Duodenal mucosa (tissue), 2 donors: ENCODE measurements around the gene B4GALNT1.
A peak's percentile ranks its signal among the peaks of the same experiment; 100 is the strongest.
"Not testable (repeated sequence)": the region's sequence is repeated elsewhere in the genome, so short reads cannot be mapped to it uniquely, and the experiment has no call there.

Experiments
- H3K27ac ChIP-seq: one replicate; pipeline ENCODE4 v1.7.0; 2013; ENCODE audit warnings: low read depth, low read length
- H3K27me3 ChIP-seq, 2 donors: one replicate each; pipeline ENCODE4 v1.7.0; 2013; ENCODE audit warnings: low read length in 2 of 2, control low read depth in 1 of 2; ENCODE audit not compliant: insufficient read depth in 2 of 2, control insufficient read depth in 1 of 2
- H3K36me3 ChIP-seq, 2 donors: one replicate each; pipeline ENCODE4 v1.7.0; 2013; ENCODE audit warnings: low read length in 2 of 2, control low read depth in 1 of 2; ENCODE audit not compliant: insufficient read depth in 2 of 2, control insufficient read depth in 1 of 2
- H3K4me1 ChIP-seq, 2 donors: one replicate each; pipeline ENCODE4 v1.7.0; 2013; ENCODE audit warnings: low read length in 2 of 2, control low read depth in 1 of 2; ENCODE audit not compliant: insufficient read depth in 2 of 2, control insufficient read depth in 1 of 2
- H3K4me3 ChIP-seq, 2 donors: one replicate each; pipeline ENCODE4 v1.7.0; 2013; ENCODE audit warnings: low read length in 2 of 2, low read depth in 1 of 2
- H3K9ac ChIP-seq, 2 donors: one replicate each; pipeline ENCODE4 v1.7.0; 2013; ENCODE audit warnings: low read length in 2 of 2, low read depth in 1 of 2
- H3K9me3 ChIP-seq, 2 donors: one replicate each; pipeline ENCODE4 v1.7.0; 2013; ENCODE audit warnings: low read length in 2 of 2, control low read depth in 1 of 2; ENCODE audit not compliant: control insufficient read depth in 1 of 2

Gene B4GALNT1

GRCh38 chr12:57600395-57600794 lies 32.6 kb downstream of the B4GALNT1 start:
- H3K4me1 ChIP-seq = peaks cover 12 to 17% of the 10 kb centered on the region in 2 donors
- no peak overlapping the region for H3K4me3 ChIP-seq
- H3K9ac ChIP-seq = no peak overlapping the region
- no peak overlapping the region for H3K27ac ChIP-seq
- peaks cover 28 to 62% of the 10 kb centered on the region in 2 donors for H3K36me3 ChIP-seq
- H3K27me3 ChIP-seq = peaks cover 0 to 4% of the 10 kb centered on the region in 2 donors
- no peaks in the 10 kb centered on the region for H3K9me3 ChIP-seq

GRCh38 chr12:57593187-57593586 lies 39.8 kb downstream of the B4GALNT1 start:
- H3K36me3 ChIP-seq = peaks cover 13 to 32% of the 10 kb centered on the region in 2 donors
- H3K9ac ChIP-seq = no peak overlapping the region
- no peak overlapping the region for H3K4me3 ChIP-seq
- peaks cover 0 to under 1% of the 10 kb centered on the region in 2 donors for H3K27me3 ChIP-seq
- H3K27ac ChIP-seq = no peak overlapping the region
- peaks cover 8 to 13% of the 10 kb centered on the region in 2 donors for H3K4me1 ChIP-seq
- H3K9me3 ChIP-seq = no peaks in the 10 kb centered on the region

- Histone ChIP-seq H3K27ac (no peak overlapping the region), H3K9ac (no peak overlapping the region)
These were observed 40.3 kb downstream of the B4GALNT1 start for GRCh38 chr12:57592551-57593165.

GRCh38 chr12:57591782-57592325 lies 41.1 kb downstream of the B4GALNT1 start:
- Histone ChIP-seq H3K9ac (peak overlapping the region; percentile 81 to 82), H3K4me1 (peaks cover 8 to 13% of the 10 kb centered on the region in 2 donors), H3K9me3 (no peaks in the 10 kb centered on the region), H3K27me3 (peaks cover 0 to 6% of the 10 kb centered on the region in 2 donors), H3K4me3 (peak overlapping the region; percentile 74 to 99), H3K36me3 (peaks cover 8 to 22% of the 10 kb centered on the region in 2 donors), H3K27ac (no peak overlapping the region)

More at GRCh38 chr12:57592551-57593165, 40.3 kb downstream of the B4GALNT1 start:
- peaks cover 8 to 13% of the 10 kb centered on the region in 2 donors for H3K4me1 ChIP-seq
- H3K9me3 ChIP-seq = no peaks in the 10 kb centered on the region
- H3K4me3 ChIP-seq = no peak overlapping the region
- H3K36me3 ChIP-seq = peaks cover 11 to 30% of the 10 kb centered on the region in 2 donors
- peaks cover 0 to 6% of the 10 kb centered on the region in 2 donors for H3K27me3 ChIP-seq

GRCh38 chr12:57590864-57591781 lies 41.9 kb downstream of the B4GALNT1 start, which contains the start of gene PIP4K2C:
TSS of gene PIP4K2C (plus strand) at chr12:57591192. CDS start at chr12:57591290, 98 bp downstream.
- H3K4me3 ChIP-seq = peak within 1 kb of the TSS; percentile 74 to 99
- peaks cover 8 to 13% of the 10 kb centered on the region in 2 donors for H3K4me1 ChIP-seq
- H3K27ac ChIP-seq = no peak within 1 kb of the TSS
- no peaks in the 10 kb centered on the region for H3K9me3 ChIP-seq
- peaks cover 0 to 6% of the 10 kb centered on the region in 2 donors for H3K27me3 ChIP-seq
- peaks cover 8 to 17% of the 10 kb centered on the region in 2 donors for H3K36me3 ChIP-seq
- H3K9ac ChIP-seq = peak within 1 kb of the TSS; percentile 81 to 82

- peaks cover 0 to 6% of the 10 kb centered on the region in 2 donors for H3K27me3 ChIP-seq
- H3K4me1 ChIP-seq = peaks cover 8 to 13% of the 10 kb centered on the region in 2 donors
- peak overlapping the region; percentile 74 to 99 for H3K4me3 ChIP-seq
- H3K9me3 ChIP-seq = no peaks in the 10 kb centered on the region
- H3K36me3 ChIP-seq = peaks cover 3 to 11% of the 10 kb centered on the region in 2 donors
- H3K27ac ChIP-seq = no peak overlapping the region
- H3K9ac ChIP-seq = peak overlapping the region; percentile 81 to 82
These were observed 42.5 kb downstream of the B4GALNT1 start for GRCh38 chr12:57590479-57590863.

GRCh38 chr12:57588951-57589610 lies 43.9 kb downstream of the B4GALNT1 start:
- not testable (repeated sequence) for H3K4me3 ChIP-seq, H3K9ac ChIP-seq, H3K27me3 ChIP-seq, H3K9me3 ChIP-seq, H3K36me3 ChIP-seq, H3K27ac ChIP-seq
- H3K4me1 ChIP-seq = peaks cover 8 to 13% of the 10 kb centered on the region in 2 donors

GRCh38 chr12:57586832-57587429 lies 46.1 kb downstream of the B4GALNT1 start:
- H3K36me3 ChIP-seq = no peaks in the 10 kb centered on the region
- H3K27ac ChIP-seq = no peak overlapping the region
- no peak overlapping the region for H3K4me3 ChIP-seq
- H3K27me3 ChIP-seq = peaks cover 0 to 10% of the 10 kb centered on the region in 2 donors
- peaks cover 5 to 11% of the 10 kb centered on the region in 2 donors for H3K4me1 ChIP-seq
- H3K9me3 ChIP-seq = no peaks in the 10 kb centered on the region
- H3K9ac ChIP-seq = no peak overlapping the region

- Histone ChIP-seq H3K4me3 (no peak overlapping the region), H3K27ac (no peak overlapping the region), H3K9ac (no peak overlapping the region), H3K9me3 (no peaks in the 10 kb centered on the region), H3K27me3 (peaks cover 0 to 10% of the 10 kb centered on the region in 2 donors), H3K36me3 (no peaks in the 10 kb centered on the region), H3K4me1 (peaks cover 0 to 6% of the 10 kb centered on the region in 2 donors)
These were observed 46.9 kb downstream of the B4GALNT1 start for GRCh38 chr12:57586128-57586527.
